ENCODE data around the gene CSTPP1. TPM values are rescaled to one million over a fixed set of nuclear protein-coding genes. Genes with fewer than 3 reads are reported as not detected.

CSTPP1 gene
- total RNA-seq, 1 donor from 2014 or later = 29.6 TPM

GRCh38 chr11:47162426-47162825 lies 225.9 kb downstream of the CSTPP1 start:
- Histone ChIP-seq H3K9me3 (ENCODE audit: insufficient read depth, low read depth, low read length) (no peaks in the 10 kb centered on the region), H3K36me3 (ENCODE audit: insufficient read depth, low read length) (peaks cover 19% of the 10 kb centered on the region), H3K27ac (ENCODE audit: low read depth, low read length) (no peak overlapping the region), H4K20me1 (ENCODE audit: insufficient read depth, low read length) (peaks cover 41% of the 10 kb centered on the region), H2AFZ (ENCODE audit: low read depth, low read length) (no peak overlapping the region), H3K79me2 (ENCODE audit: insufficient read depth, low read length) (peaks cover 9% of the 10 kb centered on the region), H3K27me3 (ENCODE audit: insufficient read depth, low read length) (no peaks in the 10 kb centered on the region), H3K4me2 (ENCODE audit: low read length) (no peak overlapping the region), H3K9ac (ENCODE audit: low read length) (no peak overlapping the region), H3K4me1 (ENCODE audit: insufficient read depth, low read length) (no peaks in the 10 kb centered on the region), H3K4me3 (ENCODE audit: insufficient read depth, low read depth, low read length) (no peak overlapping the region)
- H3K4me1 Mint-ChIP-seq (ENCODE audit: low read depth, unreplicated experiment) = no peaks in the 10 kb centered on the region
- FAIRE-seq = no peak
- H3K4me3 Mint-ChIP-seq (ENCODE audit: unreplicated experiment) = no peak overlapping the region
- TF ChIP-seq EZH2 (IDR thresholded peaks at IDR 0.05; ENCODE audit: insufficient read depth, low read length) = no peak
- no peak for DNase-seq (ENCODE audit: low read depth)
- H3K9me3 Mint-ChIP-seq (ENCODE audit: unreplicated experiment) = no peaks in the 10 kb centered on the region
- H3K27me3 Mint-ChIP-seq (ENCODE audit: low read depth, unreplicated experiment) = no peaks in the 10 kb centered on the region
- no peak overlapping the region for H3K27ac Mint-ChIP-seq (ENCODE audit: unreplicated experiment)
- H3K36me3 Mint-ChIP-seq (ENCODE audit: low read depth, unreplicated experiment) = peaks cover 5% of the 10 kb centered on the region

- H3K36me3 ChIP-seq (ENCODE audit: insufficient read depth, low read length) = peaks cover 26% of the 10 kb centered on the region
- no peak overlapping the region for H3K27ac ChIP-seq (ENCODE audit: low read depth, low read length)
- Mint-ChIP-seq H3K4me3 (ENCODE audit: unreplicated experiment) (no peak overlapping the region), H3K27ac (ENCODE audit: unreplicated experiment) (no peak overlapping the region), H3K4me1 (ENCODE audit: low read depth, unreplicated experiment) (no peaks in the 10 kb centered on the region), H3K27me3 (ENCODE audit: low read depth, unreplicated experiment) (no peaks in the 10 kb centered on the region), H3K36me3 (ENCODE audit: low read depth, unreplicated experiment) (peaks cover 2% of the 10 kb centered on the region), H3K9me3 (ENCODE audit: unreplicated experiment) (no peaks in the 10 kb centered on the region)
- DNase-seq (ENCODE audit: low read depth) = no peak
- TF ChIP-seq EZH2 (IDR thresholded peaks at IDR 0.05; ENCODE audit: insufficient read depth, low read length) = no peak
- no peak for TF ChIP-seq CTCF (IDR thresholded peaks at IDR 0.05; ENCODE audit: insufficient read depth, low read depth, low read length)
- H3K4me3 ChIP-seq (ENCODE audit: insufficient read depth, low read depth, low read length) = no peak overlapping the region
- H3K4me2 ChIP-seq (ENCODE audit: low read length) = no peak overlapping the region
- no peak overlapping the region for H3K9ac ChIP-seq (ENCODE audit: low read length)
- H4K20me1 ChIP-seq (ENCODE audit: insufficient read depth, low read length) = peaks cover 49% of the 10 kb centered on the region
- H3K27me3 ChIP-seq (ENCODE audit: insufficient read depth, low read length) = no peaks in the 10 kb centered on the region
- peaks cover 15% of the 10 kb centered on the region for H3K79me2 ChIP-seq (ENCODE audit: insufficient read depth, low read length)
- H3K9me3 ChIP-seq (ENCODE audit: insufficient read depth, low read depth, low read length) = no peaks in the 10 kb centered on the region
- no peaks in the 10 kb centered on the region for H3K4me1 ChIP-seq (ENCODE audit: insufficient read depth, low read length)
- H2AFZ ChIP-seq (ENCODE audit: low read depth, low read length) = no peak overlapping the region
- no peak for FAIRE-seq
Measured at GRCh38 chr11:47163193-47163592, 226.6 kb downstream of the CSTPP1 start.

GRCh38 chr11:47163898-47164297 lies 227.3 kb downstream of the CSTPP1 start:
- Histone ChIP-seq H3K4me2 (ENCODE audit: low read length) (no peak overlapping the region), H3K9me3 (ENCODE audit: insufficient read depth, low read depth, low read length) (no peaks in the 10 kb centered on the region), H4K20me1 (ENCODE audit: insufficient read depth, low read length) (peaks cover 54% of the 10 kb centered on the region), H3K4me1 (ENCODE audit: insufficient read depth, low read length) (no peaks in the 10 kb centered on the region), H3K36me3 (ENCODE audit: insufficient read depth, low read length) (peaks cover 28% of the 10 kb centered on the region), H2AFZ (ENCODE audit: low read depth, low read length) (no peak overlapping the region), H3K4me3 (ENCODE audit: insufficient read depth, low read depth, low read length) (no peak overlapping the region), H3K9ac (ENCODE audit: low read length) (no peak overlapping the region), H3K27me3 (ENCODE audit: insufficient read depth, low read length) (no peaks in the 10 kb centered on the region), H3K27ac (ENCODE audit: low read depth, low read length) (no peak overlapping the region), H3K79me2 (ENCODE audit: insufficient read depth, low read length) (peaks cover 20% of the 10 kb centered on the region)
- no peaks in the 10 kb centered on the region for H3K36me3 Mint-ChIP-seq (ENCODE audit: low read depth, unreplicated experiment)
- FAIRE-seq (no peak), DNase-seq (ENCODE audit: low read depth) (no peak)
- no peak overlapping the region for H3K4me3 Mint-ChIP-seq (ENCODE audit: unreplicated experiment)
- no peak for TF ChIP-seq CTCF (IDR thresholded peaks at IDR 0.05; ENCODE audit: insufficient read depth, low read depth, low read length)
- TF ChIP-seq EZH2 (IDR thresholded peaks at IDR 0.05; ENCODE audit: insufficient read depth, low read length) = no peak
- no peak overlapping the region for H3K27ac Mint-ChIP-seq (ENCODE audit: unreplicated experiment)
- H3K9me3 Mint-ChIP-seq (ENCODE audit: unreplicated experiment) = no peaks in the 10 kb centered on the region
- no peaks in the 10 kb centered on the region for H3K27me3 Mint-ChIP-seq (ENCODE audit: low read depth, unreplicated experiment)
- no peaks in the 10 kb centered on the region for H3K4me1 Mint-ChIP-seq (ENCODE audit: low read depth, unreplicated experiment)
